ENCODE results near the gene UBASH3A.

DNA sequence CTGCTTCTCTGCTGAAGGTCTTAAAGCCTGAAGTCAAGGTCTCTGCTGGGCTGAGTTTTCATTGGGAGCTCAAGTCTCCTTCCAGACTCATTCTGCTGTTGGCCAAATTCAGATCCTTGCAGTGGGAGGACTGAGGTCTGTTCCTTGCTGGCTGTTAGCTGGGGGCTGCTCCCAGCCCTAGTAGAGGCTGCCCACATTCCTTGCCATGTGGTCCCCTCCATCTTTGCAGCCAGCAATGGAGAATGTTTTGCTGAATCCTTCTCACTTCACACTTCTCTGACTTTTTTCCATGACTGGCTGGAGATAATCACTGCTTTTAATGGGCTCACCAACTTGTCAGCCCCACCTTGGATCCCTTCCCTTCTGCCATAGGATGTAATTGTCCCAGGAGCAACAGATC, 33.2 kb downstream of the UBASH3A start:
- no peak for TF ChIP-seq ZNF274 (IDR thresholded peaks at IDR 0.05; ENCODE audit: low read depth, low read length)
- no peak for TF ChIP-seq YY1 (IDR thresholded peaks at IDR 0.05; ENCODE audit: insufficient read depth, insufficient read length)
- TF ChIP-seq SUZ12 (IDR thresholded peaks at IDR 0.05; ENCODE audit: extremely low read depth, insufficient read depth, insufficient read length): no peak
